ENCODE measurements around the gene R3HDM4. TPM values are rescaled to one million over a fixed set of nuclear protein-coding genes. Genes with fewer than 3 reads are reported as not detected.

The R3HDM4 gene
- total and polyA plus RNA-seq, 9 of the 15 experiments (the other 6 are each of a cell fraction or from before 2014, with no cell fraction given), result 3.2 to 154 (median 59.0) TPM

GRCh38 chr19:892894-893689 is 19.9 kb downstream of the R3HDM4 start, which contains the start of the genes MED16 and RNU6-9 (continued):
- no peak for TF ChIP-seq STAT6 (CRISPR knock-in tag; IDR thresholded peaks at IDR 0.05)
- TF ChIP-seq ZNF780A (CRISPR knock-in tag; IDR thresholded peaks at IDR 0.05), result no peak
- no peak for TF ChIP-seq STAT5B (CRISPR knock-in tag; IDR thresholded peaks at IDR 0.05)
- TF ChIP-seq POLR2G (IDR thresholded peaks at IDR 0.05; ENCODE audit: low read depth, low read length), result peak; percentile 95
- TF ChIP-seq RBM25 (IDR thresholded peaks at IDR 0.05; ENCODE audit: low read depth, low read length, severe bottlenecking), result no peak
- no peak for TF ChIP-seq ZNF217 (CRISPR knock-in tag; IDR thresholded peaks at IDR 0.05)
- TF ChIP-seq PML (IDR thresholded peaks at IDR 0.05; ENCODE audit: low read length), result peak; percentile 35; the same call in 1 of the 2 replicates
- no peak for TF ChIP-seq EHMT2 (IDR thresholded peaks at IDR 0.05)
- TF ChIP-seq MEF2D (tag; conservative IDR thresholded peaks at IDR 0.05; ENCODE audit: low read depth), result 0 out of 2 replicates have a peak, but pooled peaks have one; percentile 49
- TF ChIP-seq HEY1 (CRISPR knock-in tag; IDR thresholded peaks at IDR 0.05; ENCODE audit: borderline replicate concordance), result no peak
- TF ChIP-seq, protein P1, sequence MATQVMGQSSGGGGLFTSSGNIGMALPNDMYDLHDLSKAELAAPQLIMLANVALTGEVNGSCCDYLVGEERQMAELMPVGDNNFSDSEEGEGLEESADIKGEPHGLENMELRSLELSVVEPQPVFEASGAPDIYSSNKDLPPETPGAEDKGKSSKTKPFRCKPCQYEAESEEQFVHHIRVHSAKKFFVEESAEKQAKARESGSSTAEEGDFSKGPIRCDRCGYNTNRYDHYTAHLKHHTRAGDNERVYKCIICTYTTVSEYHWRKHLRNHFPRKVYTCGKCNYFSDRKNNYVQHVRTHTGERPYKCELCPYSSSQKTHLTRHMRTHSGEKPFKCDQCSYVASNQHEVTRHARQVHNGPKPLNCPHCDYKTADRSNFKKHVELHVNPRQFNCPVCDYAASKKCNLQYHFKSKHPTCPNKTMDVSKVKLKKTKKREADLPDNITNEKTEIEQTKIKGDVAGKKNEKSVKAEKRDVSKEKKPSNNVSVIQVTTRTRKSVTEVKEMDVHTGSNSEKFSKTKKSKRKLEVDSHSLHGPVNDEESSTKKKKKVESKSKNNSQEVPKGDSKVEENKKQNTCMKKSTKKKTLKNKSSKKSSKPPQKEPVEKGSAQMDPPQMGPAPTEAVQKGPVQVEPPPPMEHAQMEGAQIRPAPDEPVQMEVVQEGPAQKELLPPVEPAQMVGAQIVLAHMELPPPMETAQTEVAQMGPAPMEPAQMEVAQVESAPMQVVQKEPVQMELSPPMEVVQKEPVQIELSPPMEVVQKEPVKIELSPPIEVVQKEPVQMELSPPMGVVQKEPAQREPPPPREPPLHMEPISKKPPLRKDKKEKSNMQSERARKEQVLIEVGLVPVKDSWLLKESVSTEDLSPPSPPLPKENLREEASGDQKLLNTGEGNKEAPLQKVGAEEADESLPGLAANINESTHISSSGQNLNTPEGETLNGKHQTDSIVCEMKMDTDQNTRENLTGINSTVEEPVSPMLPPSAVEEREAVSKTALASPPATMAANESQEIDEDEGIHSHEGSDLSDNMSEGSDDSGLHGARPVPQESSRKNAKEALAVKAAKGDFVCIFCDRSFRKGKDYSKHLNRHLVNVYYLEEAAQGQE (IDR thresholded peaks at IDR 0.05; ENCODE audit: borderline replicate concordance), result no peak
- TF ChIP-seq, protein P1 (CRISPR knock-in tag; IDR thresholded peaks at IDR 0.05; ENCODE audit: low read depth), result no peak
- TF ChIP-seq, protein P2, sequence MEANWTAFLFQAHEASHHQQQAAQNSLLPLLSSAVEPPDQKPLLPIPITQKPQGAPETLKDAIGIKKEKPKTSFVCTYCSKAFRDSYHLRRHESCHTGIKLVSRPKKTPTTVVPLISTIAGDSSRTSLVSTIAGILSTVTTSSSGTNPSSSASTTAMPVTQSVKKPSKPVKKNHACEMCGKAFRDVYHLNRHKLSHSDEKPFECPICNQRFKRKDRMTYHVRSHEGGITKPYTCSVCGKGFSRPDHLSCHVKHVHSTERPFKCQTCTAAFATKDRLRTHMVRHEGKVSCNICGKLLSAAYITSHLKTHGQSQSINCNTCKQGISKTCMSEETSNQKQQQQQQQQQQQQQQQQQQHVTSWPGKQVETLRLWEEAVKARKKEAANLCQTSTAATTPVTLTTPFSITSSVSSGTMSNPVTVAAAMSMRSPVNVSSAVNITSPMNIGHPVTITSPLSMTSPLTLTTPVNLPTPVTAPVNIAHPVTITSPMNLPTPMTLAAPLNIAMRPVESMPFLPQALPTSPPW (CRISPR knock-in tag; IDR thresholded peaks at IDR 0.05), result peak; percentile 61

Data from K562 (cell line).